ENCODE data around the gene LRP2.

Gene LRP2

DNA sequence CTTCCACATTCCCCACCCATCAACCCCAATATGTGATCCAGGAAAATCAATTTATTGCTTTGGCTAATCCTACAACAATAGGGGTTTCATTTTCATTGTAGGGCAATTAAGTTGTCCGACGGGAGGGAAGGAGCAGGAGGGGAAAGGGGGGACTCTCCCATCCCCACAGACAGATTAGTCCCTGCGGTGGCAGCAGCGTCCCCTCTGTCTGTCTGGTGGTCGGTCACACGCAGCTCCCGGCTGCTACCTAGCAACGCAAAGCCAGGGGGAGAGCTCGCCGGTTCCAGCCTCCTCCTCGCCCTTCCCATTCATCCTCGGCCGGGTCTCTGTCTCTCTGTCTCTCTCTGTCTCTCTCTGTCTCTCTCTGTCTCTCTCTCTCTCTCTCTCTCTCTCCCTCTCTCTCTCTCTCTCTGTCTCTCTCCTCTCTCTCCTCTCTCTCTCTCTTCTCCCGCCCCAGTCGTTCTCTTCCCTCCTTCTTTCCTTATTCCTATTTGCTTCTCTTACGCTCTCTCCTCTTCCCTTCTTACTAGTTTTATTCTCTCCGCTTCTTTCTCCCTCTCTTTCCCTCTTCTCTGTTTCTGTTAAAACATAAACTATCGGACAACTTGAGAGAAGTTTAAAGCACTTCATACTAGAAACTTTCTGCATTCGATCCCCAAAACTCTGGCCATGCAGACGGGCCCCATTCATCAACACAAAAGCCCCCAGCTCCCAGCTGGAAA lies 1.2 kb downstream of the LRP2 start:
- Histone ChIP-seq H3K4me3 (ENCODE audit: low read depth in 1 of 2, low read length in 2 of 2) (no peak overlapping the region), H4K20me1 (ENCODE audit: insufficient read depth, low read length) (no peaks in the 10 kb centered on the region), H3K9ac (ENCODE audit: low read depth, low read length) (no peak overlapping the region), H3K27ac (ENCODE audit: low read length) (no peak overlapping the region), H3K9me3 (ENCODE audit: insufficient read depth, low read length, severe bottlenecking) (no peaks in the 10 kb centered on the region), H3K4me1 (ENCODE audit: insufficient read depth, low read length) (peaks cover 19% of the 10 kb centered on the region), H3K36me3 (ENCODE audit: insufficient read depth, low read length) (no peaks in the 10 kb centered on the region), H2AFZ (ENCODE audit: low read depth, low read length) (no peak overlapping the region), H3K27me3 (ENCODE audit: insufficient read depth, low read length, poor library complexity) (peaks cover 15% of the 10 kb centered on the region), H3K4me2 (ENCODE audit: insufficient read depth, low read length) (no peak overlapping the region), H3K79me2 (ENCODE audit: insufficient read depth, low read length) (no peaks in the 10 kb centered on the region)
- DNase-seq (no peak), ATAC-seq (ENCODE audit: insufficient read depth, low read depth) (no peak)
- TF ChIP-seq EZH2 (IDR thresholded peaks at IDR 0.05; ENCODE audit: borderline replicate concordance, low read depth, low read length, severe bottlenecking): no peak
- TF ChIP-seq, protein P1, sequence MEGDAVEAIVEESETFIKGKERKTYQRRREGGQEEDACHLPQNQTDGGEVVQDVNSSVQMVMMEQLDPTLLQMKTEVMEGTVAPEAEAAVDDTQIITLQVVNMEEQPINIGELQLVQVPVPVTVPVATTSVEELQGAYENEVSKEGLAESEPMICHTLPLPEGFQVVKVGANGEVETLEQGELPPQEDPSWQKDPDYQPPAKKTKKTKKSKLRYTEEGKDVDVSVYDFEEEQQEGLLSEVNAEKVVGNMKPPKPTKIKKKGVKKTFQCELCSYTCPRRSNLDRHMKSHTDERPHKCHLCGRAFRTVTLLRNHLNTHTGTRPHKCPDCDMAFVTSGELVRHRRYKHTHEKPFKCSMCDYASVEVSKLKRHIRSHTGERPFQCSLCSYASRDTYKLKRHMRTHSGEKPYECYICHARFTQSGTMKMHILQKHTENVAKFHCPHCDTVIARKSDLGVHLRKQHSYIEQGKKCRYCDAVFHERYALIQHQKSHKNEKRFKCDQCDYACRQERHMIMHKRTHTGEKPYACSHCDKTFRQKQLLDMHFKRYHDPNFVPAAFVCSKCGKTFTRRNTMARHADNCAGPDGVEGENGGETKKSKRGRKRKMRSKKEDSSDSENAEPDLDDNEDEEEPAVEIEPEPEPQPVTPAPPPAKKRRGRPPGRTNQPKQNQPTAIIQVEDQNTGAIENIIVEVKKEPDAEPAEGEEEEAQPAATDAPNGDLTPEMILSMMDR (IDR thresholded peaks at IDR 0.05; ENCODE audit: borderline replicate concordance, extremely low read depth, low read length, poor library complexity, severe bottlenecking): no peak

DNA sequence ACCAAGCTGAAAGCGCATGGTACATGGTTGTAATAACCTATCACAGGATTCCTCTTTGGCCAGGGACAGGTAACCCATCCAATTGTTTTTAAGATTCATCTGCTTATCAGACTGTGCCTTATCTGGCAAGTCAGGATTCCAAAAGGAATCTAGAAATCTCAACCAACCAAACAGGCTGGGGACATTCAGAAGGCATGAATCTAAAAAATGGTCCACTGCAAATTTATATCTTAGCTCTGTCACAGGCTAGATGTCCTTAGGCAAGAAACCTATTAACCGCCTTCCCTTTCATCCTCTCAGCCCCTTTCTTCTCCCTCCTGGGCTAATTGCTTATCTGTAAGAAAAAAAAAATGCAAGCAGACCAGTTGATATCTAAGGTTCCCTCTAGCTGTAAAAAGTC lies 4.3 kb downstream of the LRP2 start:
- H3K4me2 ChIP-seq (ENCODE audit: insufficient read depth, low read length): no peak overlapping the region
- no peaks in the 10 kb centered on the region for H3K4me1 ChIP-seq (ENCODE audit: insufficient read depth, low read length)
- no peaks in the 10 kb centered on the region for H3K79me2 ChIP-seq (ENCODE audit: insufficient read depth, low read length)
- H2AFZ ChIP-seq (ENCODE audit: low read depth, low read length): no peak overlapping the region
- no peaks in the 10 kb centered on the region for H4K20me1 ChIP-seq (ENCODE audit: insufficient read depth, low read length)
- H3K9ac ChIP-seq (ENCODE audit: low read depth, low read length): no peak overlapping the region
- no peak overlapping the region for H3K27ac ChIP-seq (ENCODE audit: low read length)
- H3K27me3 ChIP-seq (ENCODE audit: insufficient read depth, low read length, poor library complexity): peaks cover 5% of the 10 kb centered on the region
- ATAC-seq (ENCODE audit: insufficient read depth, low read depth) (no peak), DNase-seq (no peak)
- H3K36me3 ChIP-seq (ENCODE audit: insufficient read depth, low read length): no peaks in the 10 kb centered on the region
- H3K4me3 ChIP-seq (ENCODE audit: low read depth in 1 of 2, low read length in 2 of 2): no peak overlapping the region
- TF ChIP-seq EZH2 (IDR thresholded peaks at IDR 0.05; ENCODE audit: borderline replicate concordance, low read depth, low read length, severe bottlenecking): no peak
- TF ChIP-seq, protein P1 (IDR thresholded peaks at IDR 0.05; ENCODE audit: borderline replicate concordance, extremely low read depth, low read length, poor library complexity, severe bottlenecking): no peak
- H3K9me3 ChIP-seq (ENCODE audit: insufficient read depth, low read length, severe bottlenecking): no peaks in the 10 kb centered on the region

DNA sequence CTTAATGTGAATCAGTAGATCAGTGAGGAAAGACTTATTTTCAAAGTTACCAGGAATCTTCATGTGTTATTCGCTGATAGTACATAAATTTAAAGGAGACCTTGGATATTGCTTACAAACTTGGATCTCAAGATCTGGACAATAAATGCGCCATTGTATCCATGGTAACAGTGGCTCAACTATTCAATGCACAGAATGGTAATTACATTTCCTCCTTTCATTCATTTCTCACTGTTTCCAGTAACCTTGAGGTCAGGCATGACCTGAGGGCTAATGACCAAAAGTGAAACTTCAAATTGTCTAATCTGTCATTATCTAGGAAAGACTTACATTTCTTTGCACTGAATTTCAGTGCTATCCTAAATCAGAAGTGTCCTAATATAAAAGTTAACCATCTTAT lies 8.1 kb downstream of the LRP2 start:
- Histone ChIP-seq H3K27me3 (ENCODE audit: insufficient read depth, low read length, poor library complexity) (peaks cover 5% of the 10 kb centered on the region), H3K4me3 (ENCODE audit: low read depth in 1 of 2, low read length in 2 of 2) (no peak overlapping the region), H3K9me3 (ENCODE audit: insufficient read depth, low read length, severe bottlenecking) (no peaks in the 10 kb centered on the region), H3K4me2 (ENCODE audit: insufficient read depth, low read length) (no peak overlapping the region), H3K79me2 (ENCODE audit: insufficient read depth, low read length) (no peaks in the 10 kb centered on the region), H4K20me1 (ENCODE audit: insufficient read depth, low read length) (no peaks in the 10 kb centered on the region), H3K36me3 (ENCODE audit: insufficient read depth, low read length) (no peaks in the 10 kb centered on the region), H3K9ac (ENCODE audit: low read depth, low read length) (no peak overlapping the region), H2AFZ (ENCODE audit: low read depth, low read length) (no peak overlapping the region), H3K4me1 (ENCODE audit: insufficient read depth, low read length) (no peaks in the 10 kb centered on the region), H3K27ac (ENCODE audit: low read length) (no peak overlapping the region)
- TF ChIP-seq EZH2 (IDR thresholded peaks at IDR 0.05; ENCODE audit: borderline replicate concordance, low read depth, low read length, severe bottlenecking): no peak
- TF ChIP-seq, protein P1 (IDR thresholded peaks at IDR 0.05; ENCODE audit: borderline replicate concordance, extremely low read depth, low read length, poor library complexity, severe bottlenecking): no peak
- DNase-seq: no peak
- ATAC-seq (ENCODE audit: insufficient read depth, low read depth): no peak

Data from DND-41 (cell line).